C4-2B (cell line): ENCODE results near the gene MAP2.

Experiments used
- H3K27ac ChIP-seq: fragments of 450-650 bp; 2 replicates; pipeline ENCODE4 v1.5.1; 2017
- ZFX ChIP-seq: fragments of 450-650 bp; IDR thresholded peaks from 2 replicates; pipeline ENCODE4 v1.6.1; 2017
- TF ChIP-seq, protein P1 (sequence below): fragments of 450-650 bp; conservative IDR thresholded peaks from 2 replicates; pipeline ENCODE4 v1.5.1; 2017; ENCODE audit warnings: mild to moderate bottlenecking

Gene MAP2

GRCh38 chr2:209629597-209629996 is 205.8 kb downstream of the MAP2 start:
- TF ChIP-seq ZFX, result no peak
- TF ChIP-seq, protein P1, sequence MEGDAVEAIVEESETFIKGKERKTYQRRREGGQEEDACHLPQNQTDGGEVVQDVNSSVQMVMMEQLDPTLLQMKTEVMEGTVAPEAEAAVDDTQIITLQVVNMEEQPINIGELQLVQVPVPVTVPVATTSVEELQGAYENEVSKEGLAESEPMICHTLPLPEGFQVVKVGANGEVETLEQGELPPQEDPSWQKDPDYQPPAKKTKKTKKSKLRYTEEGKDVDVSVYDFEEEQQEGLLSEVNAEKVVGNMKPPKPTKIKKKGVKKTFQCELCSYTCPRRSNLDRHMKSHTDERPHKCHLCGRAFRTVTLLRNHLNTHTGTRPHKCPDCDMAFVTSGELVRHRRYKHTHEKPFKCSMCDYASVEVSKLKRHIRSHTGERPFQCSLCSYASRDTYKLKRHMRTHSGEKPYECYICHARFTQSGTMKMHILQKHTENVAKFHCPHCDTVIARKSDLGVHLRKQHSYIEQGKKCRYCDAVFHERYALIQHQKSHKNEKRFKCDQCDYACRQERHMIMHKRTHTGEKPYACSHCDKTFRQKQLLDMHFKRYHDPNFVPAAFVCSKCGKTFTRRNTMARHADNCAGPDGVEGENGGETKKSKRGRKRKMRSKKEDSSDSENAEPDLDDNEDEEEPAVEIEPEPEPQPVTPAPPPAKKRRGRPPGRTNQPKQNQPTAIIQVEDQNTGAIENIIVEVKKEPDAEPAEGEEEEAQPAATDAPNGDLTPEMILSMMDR, result no peak

GRCh38 chr2:209633911-209634310 is 210.1 kb downstream of the MAP2 start:
- TF ChIP-seq, protein P1, result no peak
- TF ChIP-seq ZFX, result no peak
- H3K27ac ChIP-seq, result no peak overlapping the region

More at GRCh38 chr2:209629597-209629996, 205.8 kb downstream of the MAP2 start:
- no peak overlapping the region for H3K27ac ChIP-seq

DNA sequence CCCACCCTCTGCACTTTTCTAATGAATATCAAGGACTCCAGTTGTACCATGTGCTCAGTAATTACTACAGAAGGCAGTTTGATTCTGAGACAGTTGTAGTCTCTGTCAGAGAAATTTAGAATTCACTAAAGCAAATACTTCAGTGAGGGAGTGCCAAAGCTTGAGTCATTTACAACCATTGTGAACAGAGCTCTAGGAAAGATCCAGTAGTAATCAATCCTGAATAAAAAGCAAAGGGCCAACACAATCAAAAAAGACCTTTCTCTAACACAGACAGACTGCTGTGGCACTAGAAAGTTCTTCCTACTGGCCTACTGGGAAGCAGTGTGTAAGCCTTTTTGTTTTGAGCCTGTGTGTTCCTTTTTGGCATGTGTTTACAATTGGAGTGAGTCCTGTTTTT is 212.2 kb downstream of the MAP2 start:
- no peak overlapping the region for H3K27ac ChIP-seq
- TF ChIP-seq, protein P1, result no peak
- no peak for TF ChIP-seq ZFX

- H3K27ac ChIP-seq, result no peak overlapping the region
- TF ChIP-seq, protein P1, result no peak
- no peak for TF ChIP-seq ZFX
Observed at GRCh38 chr2:209637293-209637692, 213.4 kb downstream of the MAP2 start.

- H3K27ac ChIP-seq, result no peak overlapping the region
Observed at GRCh38 chr2:209638346-209638745, 214.5 kb downstream of the MAP2 start.

DNA sequence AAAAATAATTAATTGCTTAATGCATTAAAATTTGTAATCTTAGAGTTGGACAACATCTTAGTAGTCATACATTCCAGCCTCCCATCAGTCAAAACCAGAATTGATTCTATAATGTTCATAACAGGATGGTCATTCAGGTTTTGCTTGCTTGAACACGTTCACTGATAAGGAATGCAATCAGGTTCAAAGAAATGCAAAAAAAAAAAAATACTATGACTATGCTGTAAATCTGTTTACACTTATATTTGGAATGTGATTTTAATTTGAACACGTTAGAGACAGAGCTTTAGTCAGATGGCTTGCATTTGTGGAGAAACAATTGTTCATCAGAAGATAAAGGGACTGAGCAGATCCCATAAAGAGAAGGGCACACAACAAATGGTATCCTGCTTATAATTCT is 216.5 kb downstream of the MAP2 start:
- TF ChIP-seq ZFX, result no peak
- TF ChIP-seq, protein P1, result no peak
- no peak overlapping the region for H3K27ac ChIP-seq

More at GRCh38 chr2:209638346-209638745, 214.5 kb downstream of the MAP2 start:
- no peak for TF ChIP-seq ZFX
- TF ChIP-seq, protein P1, result no peak

GRCh38 chr2:209642146-209642820 is 218.4 kb downstream of the MAP2 start:
- TF ChIP-seq, protein P1, result no peak
- no peak for TF ChIP-seq ZFX

More at GRCh38 chr2:209642146-209642820, 218.4 kb downstream of the MAP2 start:
- H3K27ac ChIP-seq, result no peak overlapping the region
